ENCODE measurements around the gene KANSL3.

The KANSL3 gene

GRCh38 chr2:96631804-96632435 is 6.2 kb downstream of the KANSL3 start:
- no CpG with 5 or more reads among the region's 4 CpGs for WGBS (ENCODE audit: insufficient coverage, insufficient read length)

DNA sequence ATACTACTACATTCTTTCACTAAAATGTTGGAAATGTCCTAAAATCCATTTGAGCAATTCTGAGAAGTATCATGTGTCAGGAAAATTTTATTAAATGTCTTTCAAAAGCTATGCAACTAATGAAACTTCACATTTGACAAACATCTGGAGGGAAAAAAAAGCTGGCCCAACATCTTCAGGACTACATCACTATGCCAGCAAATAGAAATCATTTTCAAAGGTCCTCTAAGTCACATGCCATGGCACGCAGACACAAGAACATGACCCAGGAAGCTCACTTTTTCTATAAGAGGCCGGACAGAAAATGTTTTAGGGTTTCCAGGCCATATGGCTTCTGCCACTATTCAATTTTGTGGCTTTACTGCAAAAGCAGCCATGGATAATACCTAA is 11.6 kb downstream of the KANSL3 start:
- no peak overlapping the region for H3K27ac ChIP-seq (ENCODE audit: low read length)
- DNase-seq (ENCODE audit: low read depth, low spot score) = no peak
- H3K4me3 ChIP-seq (ENCODE audit: low read length) = no peak overlapping the region
- H3K27me3 ChIP-seq (ENCODE audit: control insufficient read depth, insufficient read depth, low read length) = no peaks in the 10 kb centered on the region
- no CpG with 5 or more reads among the region's 2 CpGs for WGBS (ENCODE audit: insufficient coverage, insufficient read length)
- 0 out of 2 replicates have a peak, but pooled peaks cover 7% of the 10 kb centered on the region for H3K36me3 ChIP-seq (ENCODE audit: control insufficient read depth, insufficient read depth, low read length)
- H3K4me1 ChIP-seq (ENCODE audit: control insufficient read depth, insufficient read depth, low read length) = no peaks in the 10 kb centered on the region
- H3K9me3 ChIP-seq (ENCODE audit: control insufficient read depth, insufficient read depth, low read length) = no peaks in the 10 kb centered on the region

More at GRCh38 chr2:96631804-96632435, 6.2 kb downstream of the KANSL3 start:
- Histone ChIP-seq H3K27ac (ENCODE audit: low read length) (no peak overlapping the region), H3K27me3 (ENCODE audit: control insufficient read depth, insufficient read depth, low read length) (no peaks in the 10 kb centered on the region), H3K9me3 (ENCODE audit: control insufficient read depth, insufficient read depth, low read length) (no peaks in the 10 kb centered on the region), H3K4me3 (ENCODE audit: low read length) (no peak overlapping the region), H3K4me1 (ENCODE audit: control insufficient read depth, insufficient read depth, low read length) (0 out of 2 replicates have a peak, but pooled peaks cover 2% of the 10 kb centered on the region), H3K36me3 (ENCODE audit: control insufficient read depth, insufficient read depth, low read length) (0 out of 2 replicates have a peak, but pooled peaks cover 7% of the 10 kb centered on the region)
- DNase-seq (ENCODE audit: low read depth, low spot score) = no peak

- Histone ChIP-seq H3K27ac (ENCODE audit: low read length) (no peak overlapping the region), H3K9me3 (ENCODE audit: control insufficient read depth, insufficient read depth, low read length) (no peaks in the 10 kb centered on the region), H3K36me3 (ENCODE audit: control insufficient read depth, insufficient read depth, low read length) (0 out of 2 replicates have a peak, but pooled peaks cover 3% of the 10 kb centered on the region), H3K4me1 (ENCODE audit: control insufficient read depth, insufficient read depth, low read length) (no peaks in the 10 kb centered on the region), H3K4me3 (ENCODE audit: low read length) (no peak overlapping the region), H3K27me3 (ENCODE audit: control insufficient read depth, insufficient read depth, low read length) (no peaks in the 10 kb centered on the region)
- no CpG with 5 or more reads among the region's 5 CpGs for WGBS (ENCODE audit: insufficient coverage, insufficient read length)
- DNase-seq (ENCODE audit: low read depth, low spot score) = no peak
These were observed 12.2 kb downstream of the KANSL3 start for GRCh38 chr2:96625571-96626552.

- peaks cover 12% of the 10 kb centered on the region; the same call in 1 of the 2 replicates for H3K36me3 ChIP-seq (ENCODE audit: control insufficient read depth, insufficient read depth, low read length)
- WGBS (ENCODE audit: insufficient coverage, insufficient read length) = no CpG with 5 or more reads among the region's 3 CpGs
These were observed 15.0 kb downstream of the KANSL3 start for GRCh38 chr2:96623116-96623515.

DNA sequence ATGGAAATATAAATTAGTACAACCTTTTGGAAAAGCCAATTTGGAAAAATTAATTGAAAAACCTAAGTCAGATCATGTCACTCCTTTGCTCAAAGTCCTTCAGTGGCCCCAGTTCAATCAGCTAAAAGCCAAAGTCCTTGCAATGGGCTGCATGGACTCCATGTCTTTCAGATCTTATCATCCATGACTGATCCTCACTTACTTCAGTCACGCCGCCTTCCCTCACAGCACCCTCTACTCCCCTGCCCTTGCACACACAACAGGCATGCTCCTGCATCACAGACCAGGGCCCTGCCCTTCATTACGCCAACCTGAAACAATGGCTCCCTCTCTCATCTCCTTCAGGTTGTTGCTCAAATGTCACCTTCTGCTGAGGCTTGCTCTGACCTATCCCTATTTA is 15.6 kb downstream of the KANSL3 start:
- no peak for DNase-seq (ENCODE audit: low read depth, low spot score)
- H3K27me3 ChIP-seq (ENCODE audit: control insufficient read depth, insufficient read depth, low read length) = no peaks in the 10 kb centered on the region
- peaks cover 12% of the 10 kb centered on the region; the same call in 1 of the 2 replicates for H3K36me3 ChIP-seq (ENCODE audit: control insufficient read depth, insufficient read depth, low read length)
- H3K4me3 ChIP-seq (ENCODE audit: low read length) = no peak overlapping the region
- WGBS (ENCODE audit: insufficient coverage, insufficient read length) = no CpG with 5 or more reads among the region's 3 CpGs
- no peaks in the 10 kb centered on the region for H3K9me3 ChIP-seq (ENCODE audit: control insufficient read depth, insufficient read depth, low read length)
- no peak overlapping the region for H3K27ac ChIP-seq (ENCODE audit: low read length)
- no peaks in the 10 kb centered on the region for H3K4me1 ChIP-seq (ENCODE audit: control insufficient read depth, insufficient read depth, low read length)

More at GRCh38 chr2:96623116-96623515, 15.0 kb downstream of the KANSL3 start:
- Histone ChIP-seq H3K9me3 (ENCODE audit: control insufficient read depth, insufficient read depth, low read length) (no peaks in the 10 kb centered on the region), H3K4me3 (ENCODE audit: low read length) (no peak overlapping the region), H3K27ac (ENCODE audit: low read length) (no peak overlapping the region), H3K27me3 (ENCODE audit: control insufficient read depth, insufficient read depth, low read length) (no peaks in the 10 kb centered on the region), H3K4me1 (ENCODE audit: control insufficient read depth, insufficient read depth, low read length) (no peaks in the 10 kb centered on the region)
- DNase-seq (ENCODE audit: low read depth, low spot score) = no peak

- no peak overlapping the region for H3K27ac ChIP-seq (ENCODE audit: low read length)
- H3K27me3 ChIP-seq (ENCODE audit: control insufficient read depth, insufficient read depth, low read length) = no peaks in the 10 kb centered on the region
- no peak for DNase-seq (ENCODE audit: low read depth, low spot score)
- no peaks in the 10 kb centered on the region for H3K4me1 ChIP-seq (ENCODE audit: control insufficient read depth, insufficient read depth, low read length)
- no CpG with 5 or more reads among the region's 8 CpGs for WGBS (ENCODE audit: insufficient coverage, insufficient read length)
- H3K9me3 ChIP-seq (ENCODE audit: control insufficient read depth, insufficient read depth, low read length) = no peaks in the 10 kb centered on the region
- H3K4me3 ChIP-seq (ENCODE audit: low read length) = no peak overlapping the region
- peaks cover 12% of the 10 kb centered on the region; the same call in 1 of the 2 replicates for H3K36me3 ChIP-seq (ENCODE audit: control insufficient read depth, insufficient read depth, low read length)
These were observed 19.4 kb downstream of the KANSL3 start for GRCh38 chr2:96618596-96619283.

- H3K36me3 ChIP-seq (ENCODE audit: control insufficient read depth, insufficient read depth, low read length) = peaks cover 18% of the 10 kb centered on the region; the same call in 1 of the 2 replicates
- H3K27me3 ChIP-seq (ENCODE audit: control insufficient read depth, insufficient read depth, low read length) = no peaks in the 10 kb centered on the region
- WGBS (ENCODE audit: insufficient coverage, insufficient read length) = no CpG with 5 or more reads among the region's 4 CpGs
- H3K4me1 ChIP-seq (ENCODE audit: control insufficient read depth, insufficient read depth, low read length) = no peaks in the 10 kb centered on the region
- DNase-seq (ENCODE audit: low read depth, low spot score) = no peak
- no peak overlapping the region for H3K27ac ChIP-seq (ENCODE audit: low read length)
- H3K9me3 ChIP-seq (ENCODE audit: control insufficient read depth, insufficient read depth, low read length) = no peaks in the 10 kb centered on the region
- no peak overlapping the region for H3K4me3 ChIP-seq (ENCODE audit: low read length)
These were observed 21.1 kb downstream of the KANSL3 start for GRCh38 chr2:96617012-96617411.

GRCh38 chr2:96616535-96616934 is 21.6 kb downstream of the KANSL3 start:
- H3K4me3 ChIP-seq (ENCODE audit: low read length) = no peak overlapping the region
- no peaks in the 10 kb centered on the region for H3K27me3 ChIP-seq (ENCODE audit: control insufficient read depth, insufficient read depth, low read length)
- no peaks in the 10 kb centered on the region for H3K9me3 ChIP-seq (ENCODE audit: control insufficient read depth, insufficient read depth, low read length)
- no peaks in the 10 kb centered on the region for H3K4me1 ChIP-seq (ENCODE audit: control insufficient read depth, insufficient read depth, low read length)
- WGBS (ENCODE audit: insufficient coverage, insufficient read length) = no CpG with 5 or more reads among the region's 6 CpGs
- H3K27ac ChIP-seq (ENCODE audit: low read length) = no peak overlapping the region
- peaks cover 18% of the 10 kb centered on the region; the same call in 1 of the 2 replicates for H3K36me3 ChIP-seq (ENCODE audit: control insufficient read depth, insufficient read depth, low read length)
- no peak for DNase-seq (ENCODE audit: low read depth, low spot score)

DNA sequence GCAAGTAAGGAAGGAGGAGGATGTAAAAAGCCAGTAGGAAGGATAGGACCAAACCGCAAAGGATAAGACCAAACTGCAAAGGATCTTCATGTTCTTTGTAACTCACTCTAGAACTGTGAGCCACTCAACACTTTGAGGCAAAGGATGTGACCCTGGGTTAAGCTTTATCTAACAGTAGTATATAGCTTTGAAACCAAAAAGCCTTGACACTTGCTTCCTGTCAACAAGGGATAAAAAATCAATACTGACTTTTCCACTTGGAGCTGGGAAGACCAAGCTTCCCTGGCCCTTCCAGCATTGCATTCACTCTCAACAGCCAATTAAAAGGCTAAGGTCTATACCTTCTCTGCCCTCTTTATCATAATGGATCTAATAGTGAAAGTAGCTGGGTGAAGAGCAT is 22.0 kb downstream of the KANSL3 start:
- no peak overlapping the region for H3K4me3 ChIP-seq (ENCODE audit: low read length)
- H3K9me3 ChIP-seq (ENCODE audit: control insufficient read depth, insufficient read depth, low read length) = no peaks in the 10 kb centered on the region
- no CpG with 5 or more reads among the region's 1 CpG for WGBS (ENCODE audit: insufficient coverage, insufficient read length)
- peaks cover 18% of the 10 kb centered on the region; the same call in 1 of the 2 replicates for H3K36me3 ChIP-seq (ENCODE audit: control insufficient read depth, insufficient read depth, low read length)
- no peak for DNase-seq (ENCODE audit: low read depth, low spot score)
- H3K4me1 ChIP-seq (ENCODE audit: control insufficient read depth, insufficient read depth, low read length) = no peaks in the 10 kb centered on the region
- no peak overlapping the region for H3K27ac ChIP-seq (ENCODE audit: low read length)
- H3K27me3 ChIP-seq (ENCODE audit: control insufficient read depth, insufficient read depth, low read length) = no peaks in the 10 kb centered on the region
